ENCODE measurements around the gene ADAMTS8. TPM values are rescaled to one million over a fixed set of nuclear protein-coding genes. Genes with fewer than 3 reads are reported as not detected.

ADAMTS8 gene
- polyA plus RNA-seq, 3 donors = 0.28 to 0.82 (median 0.67) TPM

DNA sequence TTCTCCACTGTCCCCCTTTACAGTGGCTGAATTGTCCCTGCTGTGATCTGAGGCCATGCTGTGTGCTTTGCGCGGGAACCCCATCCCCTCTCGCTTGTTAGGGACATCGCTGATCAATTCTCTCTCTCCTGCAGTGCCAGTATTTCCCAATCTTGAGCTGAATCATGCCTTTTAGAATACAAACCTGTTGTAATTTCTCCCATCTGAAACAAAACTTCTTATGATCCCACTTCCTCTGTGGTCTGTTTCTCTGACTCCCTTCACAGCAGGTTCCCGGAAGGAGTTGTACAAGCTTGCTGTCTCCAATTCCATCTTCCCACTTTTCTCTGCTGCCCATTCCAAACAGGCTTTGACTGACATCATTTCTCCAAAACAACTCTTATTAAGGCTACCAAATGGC, 36.9 kb upstream of the ADAMTS8 start:
- WGBS, 3 donors = 87 to 95% (median 91%) methylated on average over 5 of the region's 5 CpGs

DNA sequence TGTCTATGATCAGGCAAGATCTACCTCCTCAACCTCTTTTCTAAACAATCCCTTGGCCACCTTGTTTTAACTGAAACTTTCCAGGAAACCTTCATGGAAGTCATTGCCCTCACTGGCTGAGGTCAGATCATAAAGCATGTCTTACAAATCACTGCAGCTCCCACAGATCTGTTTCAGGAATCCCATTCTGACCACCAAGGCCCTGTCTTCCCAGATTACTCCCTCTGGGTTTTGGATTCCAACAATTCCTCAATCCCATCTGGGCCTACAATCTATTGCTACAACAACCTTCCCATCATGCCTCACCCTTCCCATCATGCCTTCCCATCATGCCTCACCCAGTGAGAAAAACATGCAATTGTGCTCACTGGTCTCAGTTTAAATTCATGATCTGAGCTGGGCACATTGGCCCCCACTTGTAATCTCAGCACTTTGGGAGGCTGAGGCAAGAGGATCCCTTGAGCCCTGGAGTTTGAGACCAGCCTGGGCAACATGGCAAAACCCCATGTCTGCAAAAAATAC, 35.9 kb upstream of the ADAMTS8 start:
- H3K27ac ChIP-seq (ENCODE audit: low read depth, low read length) = no peak overlapping the region

More for the DNA sequence above, 36.9 kb upstream of the ADAMTS8 start:
- H3K27ac ChIP-seq (ENCODE audit: low read depth, low read length) = no peak overlapping the region

GRCh38 chr11:130462931-130463330, 34.5 kb upstream of the ADAMTS8 start:
- WGBS, 3 donors = 82 to 87% (median 86%) methylated on average over 8 of the region's 8 CpGs
- H3K27ac ChIP-seq (ENCODE audit: low read depth, low read length) = no peak overlapping the region

DNA sequence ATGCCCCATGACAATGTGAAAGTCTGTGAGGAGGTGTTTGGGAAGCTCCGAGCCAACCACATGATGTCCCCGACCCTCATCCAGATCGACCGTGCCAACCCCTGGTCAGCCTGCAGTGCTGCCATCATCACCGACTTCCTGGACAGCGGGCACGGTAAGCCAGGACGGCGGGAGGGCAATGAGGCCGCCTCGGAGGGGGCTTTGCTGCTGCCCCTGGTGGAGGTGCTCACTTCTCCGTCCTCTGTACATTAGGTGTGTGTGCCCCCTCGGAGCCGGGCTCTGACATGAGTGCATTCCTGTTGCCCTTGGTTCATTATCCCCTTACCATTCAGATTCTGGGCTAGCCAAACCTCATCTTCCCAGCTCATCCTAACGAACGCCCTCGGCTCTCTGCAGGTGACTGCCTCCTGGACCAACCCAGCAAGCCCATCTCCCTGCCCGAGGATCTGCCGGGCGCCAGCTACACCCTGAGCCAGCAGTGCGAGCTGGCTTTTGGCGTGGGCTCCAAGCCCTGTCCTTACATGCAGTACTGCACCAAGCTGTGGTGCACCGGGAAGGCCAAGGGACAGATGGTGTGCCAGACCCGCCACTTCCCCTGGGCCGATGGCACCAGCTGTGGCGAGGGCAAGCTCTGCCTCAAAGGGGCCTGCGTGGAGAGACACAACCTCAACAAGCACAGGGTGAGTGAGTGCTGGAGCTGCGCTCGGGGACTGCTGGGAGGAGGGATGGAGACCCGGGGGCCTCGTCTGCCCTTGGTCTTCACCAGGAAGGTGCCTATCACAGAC, 33.9 kb upstream of the ADAMTS8 start:
- H3K27ac ChIP-seq (ENCODE audit: low read depth, low read length) = no peak overlapping the region
- 94 to 96% (median 94%) methylated on average over 30 to 31 of the region's 31 CpGs for WGBS, 3 donors

GRCh38 chr11:130459521-130459920, 31.1 kb upstream of the ADAMTS8 start:
- H3K27ac ChIP-seq (ENCODE audit: low read depth, low read length) = no peak overlapping the region
- 59 to 91% (median 88%) methylated on average over 7 of the region's 7 CpGs for WGBS, 3 donors

DNA sequence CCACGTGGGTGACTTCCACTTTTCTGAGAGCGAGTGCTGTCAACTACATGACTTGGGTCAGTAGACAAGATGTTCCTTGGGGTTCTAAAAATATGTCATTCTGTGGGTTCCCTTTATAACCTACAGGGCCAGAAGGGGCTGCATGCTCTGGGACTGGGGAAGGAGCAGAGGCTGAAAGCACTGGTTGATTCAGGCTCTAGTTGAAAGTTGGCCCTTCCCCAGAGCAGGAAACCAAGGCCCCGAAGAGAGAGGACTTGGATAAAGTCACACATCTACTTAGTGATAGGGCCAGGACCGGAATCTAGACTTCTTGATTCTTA, 30.0 kb upstream of the ADAMTS8 start:
- WGBS, 3 donors = 59 to 77% (median 62%) methylated on average over 4 of the region's 4 CpGs
- no peak overlapping the region for H3K27ac ChIP-seq (ENCODE audit: low read depth, low read length)

DNA sequence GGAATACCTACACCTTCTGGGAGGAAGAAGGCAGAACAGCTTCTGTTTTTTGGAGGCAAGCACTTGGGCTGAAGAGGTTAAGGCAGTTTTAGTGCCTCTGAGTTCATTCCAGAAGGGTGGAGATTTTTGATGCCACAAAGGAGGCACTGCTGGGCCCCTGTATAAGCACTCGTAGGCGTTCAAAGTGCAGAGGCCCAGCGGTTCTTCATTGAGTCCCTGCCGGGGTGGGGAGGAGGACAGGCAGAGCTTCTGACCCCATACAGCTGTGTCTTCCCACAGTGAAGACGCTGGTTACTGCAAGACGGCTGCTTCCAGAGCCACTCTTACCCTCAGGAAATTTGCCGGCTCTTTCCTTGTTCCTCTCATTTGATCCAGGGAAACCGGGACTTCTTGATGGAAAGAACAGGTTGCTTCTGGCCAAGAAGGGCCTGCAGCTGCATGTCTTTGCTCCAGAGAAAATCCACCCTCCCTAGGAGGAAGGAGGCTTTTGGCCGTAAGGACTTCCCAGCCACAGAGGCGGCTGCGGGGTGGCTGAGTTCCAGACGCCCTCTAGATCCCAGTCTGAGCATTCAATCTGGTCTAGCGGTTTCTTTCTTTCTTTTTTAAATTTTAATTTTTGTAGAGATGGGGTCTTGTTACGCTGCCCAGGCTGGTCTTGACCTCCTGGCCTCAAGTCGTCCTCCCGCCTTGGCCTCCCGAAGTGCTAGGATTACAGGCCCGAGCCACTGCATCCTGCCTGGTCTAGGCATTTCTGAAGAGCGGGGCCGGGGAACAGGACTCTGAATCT, 29.4 kb upstream of the ADAMTS8 start:
- 54 to 83% (median 65%) methylated on average over 20 of the region's 20 CpGs for WGBS, 3 donors
- no peak overlapping the region for H3K27ac ChIP-seq (ENCODE audit: low read depth, low read length)

DNA sequence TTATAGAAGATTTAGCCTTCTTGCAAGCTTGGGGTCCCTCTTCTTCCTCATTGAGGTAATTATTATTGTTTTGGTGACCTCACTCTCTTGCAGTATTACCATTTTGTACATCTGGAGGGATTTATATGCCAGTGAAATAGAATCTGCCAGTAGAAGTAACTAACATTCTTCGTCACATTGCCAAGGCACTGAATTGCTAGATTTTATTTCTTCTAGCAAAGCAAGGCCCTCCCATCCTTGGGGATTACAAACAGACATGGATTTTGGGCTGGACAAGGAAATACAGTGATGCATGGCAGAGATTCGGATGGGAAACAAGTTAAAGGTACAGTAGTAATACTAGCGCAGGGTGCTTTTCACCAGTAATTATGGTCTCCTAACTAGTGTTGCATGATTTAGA, 27.9 kb upstream of the ADAMTS8 start:
- 70 to 89% (median 76%) methylated on average over 3 of the region's 3 CpGs for WGBS, 3 donors
- no peak overlapping the region for H3K27ac ChIP-seq (ENCODE audit: low read depth, low read length)

DNA sequence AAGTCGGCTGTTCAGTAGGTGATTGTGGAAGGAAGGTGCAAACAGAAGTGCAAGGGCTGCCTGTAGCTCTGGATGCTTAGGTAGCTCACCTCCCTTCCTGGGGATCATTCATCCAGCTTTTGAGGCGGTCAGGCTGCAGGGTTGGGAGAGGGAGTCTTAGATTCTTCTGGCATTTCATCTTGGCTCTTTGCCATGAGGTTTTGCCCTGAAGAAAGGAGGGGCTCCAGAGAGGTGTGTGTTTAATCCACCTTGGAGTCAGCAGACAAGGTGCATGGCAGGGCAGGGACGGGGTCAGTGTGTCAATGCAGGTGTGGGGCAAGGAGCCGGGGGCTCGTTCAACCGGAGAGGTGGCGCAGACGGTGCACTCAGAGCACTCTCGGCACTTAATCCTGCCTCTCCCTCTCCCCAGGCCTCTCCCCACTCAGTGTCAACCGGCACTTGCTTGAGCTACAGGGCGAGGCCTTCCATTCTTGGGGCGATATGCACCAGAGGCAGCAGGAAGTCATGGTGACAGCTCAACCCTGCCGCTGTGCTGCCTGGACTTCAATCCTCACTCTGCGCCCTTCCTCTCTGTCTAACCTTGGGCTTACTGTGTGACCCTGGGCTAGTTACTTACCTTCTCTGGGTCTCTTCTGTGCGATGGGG, 27.2 kb upstream of the ADAMTS8 start:
- H3K27ac ChIP-seq (ENCODE audit: low read depth, low read length) = no peak overlapping the region
- 75 to 82% (median 78%) methylated on average over 14 to 15 of the region's 15 CpGs for WGBS, 3 donors

- H3K27ac ChIP-seq (ENCODE audit: low read depth, low read length) = no peak overlapping the region
- 53 to 59% (median 58%) methylated on average over 12 of the region's 12 CpGs for WGBS, 3 donors
These were observed 26.3 kb upstream of the ADAMTS8 start for GRCh38 chr11:130454491-130455252.

DNA sequence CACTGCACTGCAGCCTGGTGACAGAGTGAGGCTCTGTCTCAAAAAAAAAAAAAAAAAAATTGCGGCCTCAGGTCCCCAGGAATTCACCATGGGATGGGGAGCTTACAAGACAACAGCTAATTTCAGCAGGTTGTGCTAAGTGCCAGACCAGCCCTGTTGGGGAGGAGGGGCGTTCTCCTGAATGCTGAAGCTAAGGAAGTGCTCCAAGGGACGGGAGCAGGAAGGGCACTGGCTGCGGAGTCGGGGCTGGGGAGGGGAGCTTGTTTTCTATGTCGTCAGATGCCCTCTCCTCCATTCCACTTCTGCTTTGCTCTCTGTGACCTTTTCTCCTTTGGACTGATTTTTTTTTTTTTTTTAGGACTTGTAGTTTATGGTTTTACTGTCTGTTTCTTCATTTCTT, 24.5 kb upstream of the ADAMTS8 start:
- H3K27ac ChIP-seq (ENCODE audit: low read depth, low read length) = no peak overlapping the region
- WGBS, 3 donors = 36 to 79% (median 42%) methylated on average over 6 of the region's 6 CpGs

DNA sequence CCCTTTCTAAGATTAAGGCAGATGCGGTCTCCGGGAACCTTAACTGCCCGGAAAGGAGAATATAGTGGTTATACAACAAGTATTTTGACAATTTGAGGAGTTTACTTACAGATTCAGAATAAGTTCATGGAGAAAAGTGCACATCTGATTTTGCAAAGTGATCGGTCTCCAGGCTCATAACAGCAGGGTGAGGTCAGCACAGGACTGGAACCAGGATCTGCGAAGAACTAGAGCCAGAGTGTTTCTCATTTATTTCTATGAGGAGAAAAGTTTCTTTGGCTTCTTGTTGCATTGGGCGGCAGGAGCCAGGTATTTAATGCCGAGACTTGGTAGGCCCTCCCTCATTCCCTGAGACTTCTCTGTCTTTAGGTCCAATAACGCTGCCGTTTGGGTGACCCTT, 23.8 kb upstream of the ADAMTS8 start:
- WGBS, 3 donors = 54 to 89% (median 66%) methylated on average over 9 of the region's 9 CpGs
- H3K27ac ChIP-seq (ENCODE audit: low read depth, low read length) = no peak overlapping the region

- no peak overlapping the region for H3K27ac ChIP-seq (ENCODE audit: low read depth, low read length)
- 46 to 77% (median 55%) methylated on average over 6 of the region's 6 CpGs for WGBS, 3 donors
These were observed 23.0 kb upstream of the ADAMTS8 start for GRCh38 chr11:130451231-130452019.

GRCh38 chr11:130449996-130450769, 21.8 kb upstream of the ADAMTS8 start:
- WGBS, 3 donors = 20 to 25% (median 22%) methylated on average over 34 of the region's 34 CpGs
- H3K27ac ChIP-seq (ENCODE audit: low read depth, low read length) = no peak overlapping the region

DNA sequence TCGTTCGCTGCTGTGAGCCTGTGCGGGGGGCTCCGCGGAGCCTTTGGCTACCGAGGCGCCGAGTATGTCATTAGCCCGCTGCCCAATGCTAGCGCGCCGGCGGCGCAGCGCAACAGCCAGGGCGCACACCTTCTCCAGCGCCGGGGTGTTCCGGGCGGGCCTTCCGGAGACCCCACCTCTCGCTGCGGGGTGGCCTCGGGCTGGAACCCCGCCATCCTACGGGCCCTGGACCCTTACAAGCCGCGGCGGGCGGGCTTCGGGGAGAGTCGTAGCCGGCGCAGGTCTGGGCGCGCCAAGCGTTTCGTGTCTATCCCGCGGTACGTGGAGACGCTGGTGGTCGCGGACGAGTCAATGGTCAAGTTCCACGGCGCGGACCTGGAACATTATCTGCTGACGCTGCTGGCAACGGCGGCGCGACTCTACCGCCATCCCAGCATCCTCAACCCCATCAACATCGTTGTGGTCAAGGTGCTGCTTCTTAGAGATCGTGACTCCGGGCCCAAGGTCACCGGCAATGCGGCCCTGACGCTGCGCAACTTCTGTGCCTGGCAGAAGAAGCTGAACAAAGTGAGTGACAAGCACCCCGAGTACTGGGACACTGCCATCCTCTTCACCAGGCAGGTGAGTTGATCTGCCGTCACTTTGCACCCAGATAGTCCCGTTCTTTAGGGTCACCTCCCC, 21.0 kb upstream of the ADAMTS8 start:
- WGBS, 3 donors = 2 to 4% (median 2%) methylated on average over 64 of the region's 64 CpGs
- no peak overlapping the region for H3K27ac ChIP-seq (ENCODE audit: low read depth, low read length)

GRCh38 chr11:130448416-130449309, 20.3 kb upstream of the ADAMTS8 start, which contains the start of gene ADAMTS15:
Gene ADAMTS15 (plus strand): TSS chr11:130448645. CDS start chr11:130448974, 329 bp downstream.
- 1% methylated on average over 75 of the region's 75 CpGs for WGBS, 3 donors
- no peak within 1 kb of the TSS for H3K27ac ChIP-seq (ENCODE audit: low read depth, low read length)
